ENCODE data around the gene GCC2.
"Not testable (repeated sequence)": the region's sequence is repeated elsewhere in the genome, so short reads cannot be mapped to it uniquely, and the experiment has no call there.

- TF ChIP-seq CTCF (IDR thresholded peaks at IDR 0.05; ENCODE audit: poor library complexity); EZH2phosphoT487 (IDR thresholded peaks at IDR 0.05; ENCODE audit: low read depth, severe bottlenecking, unreplicated experiment): not testable (repeated sequence)
Measured at GRCh38 chr2:108512431-108512830, 63.4 kb downstream of the GCC2 start.

All from hepatocyte (in vitro differentiated cells).